Right hindlimb (tissue), 1 donor: ENCODE measurements around the gene CGB8.
"Not testable (repeated sequence)": the region's sequence is repeated elsewhere in the genome, so short reads cannot be mapped to it uniquely, and the experiment has no call there.

Experiments
- DNase-seq: peaks from one replicate; pipeline ENCODE4 v3.0.0-alpha.2; 2018

The CGB8 gene

DNA sequence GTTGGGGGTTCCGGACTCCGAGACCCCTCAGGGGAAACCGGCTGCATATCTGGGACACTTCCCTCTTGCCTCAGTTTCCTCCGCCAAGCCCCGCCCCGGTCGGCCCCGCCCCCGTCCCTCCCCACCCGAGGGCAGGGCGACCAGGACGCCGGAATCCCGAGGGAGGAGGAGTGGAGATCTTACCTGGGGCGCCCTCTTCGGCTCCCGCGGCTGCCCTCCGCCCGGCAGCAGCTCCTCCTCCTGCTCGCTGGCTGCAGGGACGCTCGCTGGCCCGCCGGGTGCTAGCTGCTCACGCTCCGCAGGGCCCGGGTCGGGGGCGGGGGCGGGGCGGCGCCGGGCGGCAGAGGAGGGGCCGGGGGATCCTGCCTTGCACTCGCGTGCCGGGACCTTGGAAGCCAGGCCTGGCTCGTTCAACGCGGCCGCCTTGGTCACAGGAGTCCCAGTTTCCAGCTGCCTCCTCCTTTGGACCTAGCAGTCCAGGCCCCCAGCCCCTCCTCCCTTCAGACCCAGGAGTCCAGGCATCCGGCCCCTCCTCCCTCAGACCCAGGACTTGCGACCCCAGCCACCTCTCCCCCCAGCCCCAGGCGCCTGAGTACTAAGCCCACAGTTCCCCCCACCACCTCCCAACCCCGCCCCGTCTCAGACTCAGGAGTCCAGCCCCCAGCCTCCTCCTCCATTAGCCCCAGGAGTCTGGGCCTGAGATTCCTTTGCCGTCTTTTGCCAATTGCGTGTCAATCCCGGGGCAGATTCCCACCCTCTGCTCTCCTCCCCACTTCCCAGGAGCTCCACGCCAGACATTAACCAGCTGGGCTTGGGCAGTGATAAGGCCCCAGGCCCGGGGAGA lies 16.1 kb upstream of the CGB8 start, which contains the start of gene NTF4:
Gene NTF4, minus strand, starts transcription at position 51 of the 844 bp plus-strand sequence. CDS start 2,821 bp downstream, outside the sequence.
- peak; percentile 53 for DNase-seq

DNA sequence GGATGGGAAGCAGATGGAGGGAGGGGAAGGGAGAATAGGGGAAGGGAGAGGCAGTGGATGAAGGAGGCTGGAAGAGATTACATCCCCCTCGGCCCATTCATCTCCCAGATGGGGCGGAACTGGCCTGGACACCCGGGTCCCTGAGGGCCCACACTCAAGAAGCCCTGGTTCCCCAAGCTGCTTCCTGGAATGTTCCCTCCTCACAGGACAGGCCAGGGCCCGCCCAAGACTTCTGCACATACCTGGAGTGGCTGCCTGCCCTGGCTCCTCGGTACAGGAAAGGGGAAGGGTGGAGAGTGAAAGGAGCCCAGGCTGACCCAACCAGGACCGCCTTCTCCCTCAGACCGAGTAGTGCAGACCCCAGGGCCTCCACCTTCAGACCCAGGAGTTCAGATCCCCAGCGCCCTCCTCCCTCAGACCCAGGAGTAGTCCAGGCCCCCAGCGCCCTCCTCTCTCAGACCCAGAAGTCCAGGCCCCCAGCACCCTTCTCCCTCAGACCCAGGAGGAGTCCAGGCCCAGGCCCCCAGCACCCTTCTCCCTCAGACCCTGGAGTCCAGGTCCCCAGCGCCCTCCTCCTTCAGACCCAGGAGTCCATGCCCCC lies 15.2 kb upstream of the CGB8 start:
- no peak for DNase-seq

DNA sequence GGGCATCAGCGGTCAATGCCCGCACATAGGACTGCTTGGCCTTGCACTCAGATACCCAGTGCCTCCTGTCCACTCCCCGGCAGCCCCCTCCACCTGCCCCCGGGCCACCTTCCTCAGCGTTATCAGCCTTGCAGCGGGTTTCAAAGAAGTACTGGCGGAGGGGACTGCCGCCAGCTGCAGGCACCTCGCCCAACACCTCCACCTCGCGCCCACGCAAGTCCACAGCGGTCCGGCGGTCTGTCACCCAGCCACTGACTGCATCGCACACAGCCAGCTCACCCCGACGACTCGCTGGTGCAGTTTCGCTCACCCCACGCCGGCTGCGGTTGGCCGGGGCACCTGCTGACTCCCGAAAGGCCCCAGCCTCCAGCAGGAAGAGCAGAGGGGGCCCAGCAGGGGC lies 12.5 kb upstream of the CGB8 start:
- DNase-seq, result no peak

DNA sequence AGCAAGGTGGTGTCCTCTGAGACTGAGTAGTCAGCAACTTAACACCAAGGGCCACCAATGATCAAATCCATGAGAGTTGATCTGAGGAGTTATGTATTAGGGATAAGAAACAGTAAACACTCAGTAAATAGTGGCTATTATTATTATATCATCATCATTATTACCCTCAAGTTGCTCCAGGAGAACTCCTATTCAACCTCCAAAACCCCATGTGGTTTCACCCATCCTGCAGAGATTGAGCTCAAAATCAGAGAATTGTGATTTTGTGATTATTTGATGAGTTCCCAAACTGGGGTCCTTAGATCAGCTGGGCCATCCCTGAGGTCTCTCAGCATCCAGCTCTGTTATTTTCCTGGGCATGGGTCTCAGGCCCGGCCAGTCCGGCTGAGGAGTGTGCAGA lies 12.1 kb upstream of the CGB8 start:
- no peak for DNase-seq

DNA sequence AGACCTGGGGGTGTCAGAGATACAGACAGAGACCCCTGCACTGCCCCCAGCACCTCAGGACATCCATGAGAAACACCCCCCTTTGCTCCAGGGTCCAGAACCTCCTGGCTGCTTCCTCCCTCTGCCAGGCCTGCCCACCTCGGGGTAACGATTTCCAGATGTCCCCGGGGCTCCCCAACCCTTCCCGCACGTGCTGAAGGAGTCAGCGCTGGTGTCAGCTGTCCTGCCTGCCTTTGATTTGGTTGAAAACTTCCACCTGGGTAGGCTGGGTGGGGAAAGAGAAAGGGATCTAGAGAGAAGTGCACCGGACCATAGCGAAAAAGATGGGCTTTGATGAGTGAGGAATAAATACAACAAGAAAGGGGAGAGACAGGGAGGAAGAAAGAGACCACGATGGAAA lies 10.1 kb upstream of the CGB8 start:
- no peak for DNase-seq

DNA sequence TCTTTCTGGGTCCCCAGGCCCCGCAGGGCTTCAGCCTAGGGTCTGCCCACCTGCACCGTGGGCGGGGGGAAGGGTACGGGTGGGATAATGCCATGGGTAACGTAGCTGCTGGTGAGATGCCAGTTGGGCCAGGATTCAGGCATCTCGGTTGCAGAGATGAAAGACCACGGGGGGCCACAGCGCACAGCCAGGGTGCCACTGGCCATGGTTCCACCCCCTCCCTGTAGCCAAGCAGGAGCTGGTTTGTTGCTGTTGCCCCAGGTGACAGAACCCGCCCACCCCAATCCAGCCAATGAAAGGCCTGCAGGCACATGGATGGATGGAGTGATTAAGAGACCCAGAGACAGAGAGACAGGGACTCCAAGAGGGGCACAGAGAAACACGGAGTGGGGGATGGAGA lies 9.7 kb upstream of the CGB8 start:
- no peak for DNase-seq

DNA sequence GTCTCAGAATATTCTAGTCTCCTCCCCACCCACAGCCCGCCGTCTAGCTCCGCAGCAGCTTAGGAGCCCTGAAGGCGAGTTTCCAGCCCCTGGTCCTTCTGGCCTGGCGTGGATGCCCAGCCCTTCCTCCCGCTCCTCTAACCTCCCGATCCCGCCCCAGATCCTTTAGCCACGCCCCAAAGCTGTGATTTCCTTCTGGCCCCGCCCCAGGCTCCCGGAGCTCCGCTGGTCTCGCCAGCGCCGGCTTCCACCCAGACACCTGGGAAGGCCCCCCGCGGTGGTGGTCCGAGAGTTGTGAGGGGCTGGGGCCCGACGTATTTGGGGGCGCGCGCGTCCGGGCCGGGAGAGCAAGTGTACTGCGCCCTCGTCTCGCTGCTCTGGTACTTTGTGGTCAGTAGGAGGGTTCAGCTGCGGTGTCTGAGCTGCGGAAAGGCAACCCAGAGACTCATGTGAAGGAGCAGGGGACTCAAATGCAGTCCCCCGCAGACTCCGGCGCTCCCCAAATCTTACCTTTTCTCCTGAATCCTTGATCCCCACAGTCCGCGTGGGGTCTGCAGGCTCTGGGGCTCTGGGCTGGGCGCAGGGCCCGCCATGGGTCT lies 8.8 kb upstream of the CGB8 start, which contains the start of gene CGB7:
Gene CGB7, minus strand, starts transcription at position 114 of the 599 bp plus-strand sequence. CDS start 2,374 bp downstream, outside the sequence.
- peak; percentile 59 for DNase-seq

DNA sequence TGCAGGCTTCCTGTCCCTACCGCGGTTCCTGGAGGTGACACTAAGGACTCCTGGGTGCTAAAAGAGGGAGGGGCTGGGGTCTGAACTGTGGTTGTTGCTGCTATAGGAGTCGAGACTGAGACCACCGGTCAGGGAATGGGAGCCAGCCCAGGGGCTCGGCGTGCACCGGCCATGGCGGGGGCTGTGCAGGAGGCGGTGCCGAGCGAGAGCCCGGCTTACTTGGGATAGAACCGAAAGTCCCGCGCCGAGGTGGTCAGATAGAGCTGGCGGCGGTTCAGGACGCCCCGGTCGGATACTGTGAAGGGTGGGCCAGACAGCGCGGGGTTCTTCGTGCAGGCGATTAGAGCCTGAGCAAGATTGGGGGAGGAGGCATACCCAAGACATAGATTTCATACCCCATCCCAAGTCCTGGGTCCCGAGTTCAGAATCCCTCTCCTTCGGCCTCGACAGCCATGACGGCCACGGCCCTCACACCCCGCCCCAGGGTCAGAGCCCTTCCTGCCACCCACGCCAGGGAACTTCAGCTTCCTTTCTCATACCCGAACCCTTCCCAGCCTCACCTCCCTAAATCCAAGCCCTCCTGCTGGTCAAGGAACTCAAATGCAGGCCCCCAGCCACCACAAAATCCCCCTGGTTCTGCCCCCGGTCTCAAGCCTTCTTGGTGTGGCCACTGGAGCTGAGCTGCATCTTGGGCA lies 8.1 kb upstream of the CGB8 start:
- DNase-seq, result not testable (repeated sequence)

DNA sequence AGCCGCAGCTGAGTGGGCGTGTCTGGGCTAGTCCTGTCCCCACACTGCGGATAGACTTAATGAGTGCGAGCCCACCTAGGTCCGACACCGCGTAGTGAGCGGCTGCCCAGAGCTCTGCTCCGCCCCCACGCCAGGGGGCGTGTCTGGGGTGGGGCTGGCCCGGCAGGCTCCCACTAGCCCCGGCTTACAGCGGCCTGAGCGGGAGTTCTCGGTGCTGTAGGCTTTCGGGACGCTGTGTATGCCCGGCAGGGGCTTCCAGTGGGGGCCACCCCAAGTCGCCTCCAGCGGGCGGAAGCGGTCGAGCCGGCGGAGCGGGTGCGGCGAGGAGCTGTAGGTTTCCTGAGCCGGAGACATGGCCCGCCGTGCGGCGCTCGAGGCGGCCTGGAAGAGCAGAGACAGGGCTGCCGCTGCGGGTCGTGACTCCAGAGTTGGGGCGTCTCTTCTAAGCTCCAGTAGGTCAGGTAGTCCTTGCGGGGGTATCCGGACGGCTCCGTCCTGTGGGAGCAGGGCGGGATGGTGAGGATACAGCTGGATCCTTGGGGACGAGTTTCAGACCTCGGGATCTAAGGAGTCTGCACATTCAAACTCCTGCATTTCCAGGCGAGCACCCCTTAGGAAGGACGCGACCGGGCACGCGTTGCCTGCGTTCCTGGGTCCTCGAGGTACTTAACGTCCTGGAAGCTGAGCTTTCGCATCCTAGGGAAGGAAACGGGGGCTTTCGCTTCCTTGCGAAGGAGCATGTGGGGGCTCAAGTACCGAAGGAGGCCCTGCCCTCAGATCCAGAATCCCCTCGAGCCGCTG lies 7.4 kb upstream of the CGB8 start:
- peak; percentile 60 for DNase-seq

DNA sequence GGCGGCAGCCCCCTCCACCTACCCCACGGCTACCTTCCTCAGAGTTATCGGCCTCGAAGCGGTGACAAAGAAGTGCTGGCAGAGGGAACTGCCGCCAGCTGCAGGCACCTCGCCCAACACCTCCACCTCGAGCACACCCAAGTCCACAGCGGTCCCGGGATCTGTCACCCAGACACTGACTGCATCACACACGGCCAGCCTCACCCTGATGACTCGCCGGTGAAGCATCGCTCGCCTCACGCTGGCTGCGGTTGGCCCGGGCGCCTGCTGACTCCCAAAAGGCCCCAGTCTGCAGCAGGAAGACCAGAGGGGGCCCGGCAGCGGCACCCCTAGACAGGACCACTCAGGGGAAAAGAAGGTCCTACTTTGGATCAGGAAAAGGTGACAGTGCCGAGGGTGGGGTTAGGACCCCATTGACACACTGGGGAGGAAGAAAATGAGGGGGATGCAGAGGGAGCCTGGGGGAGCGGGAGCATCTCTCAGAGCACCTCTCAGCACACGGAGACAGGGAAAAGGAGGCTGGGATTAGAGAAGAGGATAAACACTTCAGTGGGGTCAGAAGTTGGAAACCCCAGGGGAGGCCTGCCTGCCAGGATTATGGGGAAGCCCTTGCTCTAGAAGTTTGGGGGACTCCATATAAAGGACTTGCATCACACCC lies 1.6 kb upstream of the CGB8 start:
- DNase-seq, result not testable (repeated sequence)

DNA sequence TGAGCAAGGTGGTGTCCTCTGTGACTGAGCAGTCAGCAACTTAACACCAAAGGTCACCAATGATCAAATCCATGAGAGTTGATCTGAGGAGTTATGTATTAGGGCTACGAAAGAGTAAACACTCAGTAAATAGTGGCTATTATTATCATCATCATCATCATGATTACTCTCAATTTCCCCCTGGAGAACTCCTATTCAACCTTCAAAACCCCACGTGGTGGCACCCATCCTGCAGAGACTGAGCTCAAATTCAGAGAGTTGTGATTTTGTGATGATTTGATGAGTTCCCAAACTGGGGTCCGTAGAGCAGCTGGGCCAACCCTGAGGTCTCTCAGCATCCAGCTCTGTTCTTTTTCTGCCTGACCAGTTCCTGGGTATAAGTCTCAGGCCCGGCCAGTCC lies 923 bp upstream of the CGB8 start:
- DNase-seq, result not testable (repeated sequence)

DNA sequence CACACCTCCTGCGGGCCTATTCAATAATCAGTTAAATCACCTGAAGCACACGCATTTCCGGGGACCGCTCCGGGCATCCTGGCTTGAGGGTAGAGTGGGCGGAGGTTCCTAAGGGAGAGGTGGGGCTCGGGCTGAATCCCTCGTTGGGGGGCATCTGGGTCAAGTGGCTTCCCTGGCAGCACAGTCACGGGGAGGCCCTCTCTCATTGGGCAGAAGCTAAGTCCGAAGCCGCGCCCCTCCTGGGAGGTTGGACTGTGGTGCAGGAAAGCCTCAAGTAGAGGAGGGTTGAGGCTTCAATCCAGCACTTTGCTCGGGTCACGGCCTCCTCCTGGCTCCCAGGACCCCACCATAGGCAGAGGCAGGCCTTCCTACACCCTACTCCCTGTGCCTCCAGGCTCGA lies 5.4 kb downstream of the CGB8 start, which contains the start of gene CGB5:
Gene CGB5, plus strand, starts transcription at position 301 of the 400 bp plus-strand sequence. CDS start 362 bp downstream, outside the sequence.
- DNase-seq, result not testable (repeated sequence)

DNA sequence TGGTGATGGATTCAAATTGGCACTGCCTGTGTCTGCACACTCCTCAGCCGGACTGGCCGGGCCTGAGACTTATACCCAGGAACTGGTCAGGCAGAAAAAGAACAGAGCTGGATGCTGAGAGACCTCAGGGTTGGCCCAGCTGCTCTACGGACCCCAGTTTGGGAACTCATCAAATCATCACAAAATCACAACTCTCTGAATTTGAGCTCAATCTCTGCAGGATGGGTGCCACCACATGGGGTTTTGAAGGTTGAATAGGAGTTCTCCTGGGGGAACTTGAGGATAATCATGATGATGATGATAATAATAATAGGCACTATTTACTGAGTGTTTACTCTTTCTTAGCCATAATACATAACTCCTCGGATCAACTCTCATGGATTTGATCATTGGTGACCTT lies 6.2 kb downstream of the CGB8 start:
- DNase-seq, result not testable (repeated sequence)

DNA sequence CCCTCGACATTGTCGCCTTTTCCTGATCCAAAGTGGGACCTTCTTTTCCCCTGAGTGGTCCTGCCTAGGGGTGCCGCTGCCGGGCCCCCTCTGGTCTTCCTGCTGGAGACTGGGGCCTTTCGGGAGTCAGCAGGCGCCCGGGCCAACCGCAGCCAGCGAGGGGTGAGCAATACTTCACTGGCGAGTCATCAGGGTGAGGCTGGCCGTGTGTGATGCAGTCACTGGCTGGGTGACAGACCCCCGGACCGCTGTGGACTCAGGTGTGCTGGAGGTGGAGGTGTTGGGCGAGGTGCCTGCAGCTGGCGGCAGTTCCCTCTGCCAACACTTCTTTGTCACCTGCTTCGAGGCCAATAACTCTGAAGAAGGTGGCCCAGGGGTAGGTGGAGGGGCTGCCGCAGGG lies 6.7 kb downstream of the CGB8 start:
- no peak for DNase-seq

DNA sequence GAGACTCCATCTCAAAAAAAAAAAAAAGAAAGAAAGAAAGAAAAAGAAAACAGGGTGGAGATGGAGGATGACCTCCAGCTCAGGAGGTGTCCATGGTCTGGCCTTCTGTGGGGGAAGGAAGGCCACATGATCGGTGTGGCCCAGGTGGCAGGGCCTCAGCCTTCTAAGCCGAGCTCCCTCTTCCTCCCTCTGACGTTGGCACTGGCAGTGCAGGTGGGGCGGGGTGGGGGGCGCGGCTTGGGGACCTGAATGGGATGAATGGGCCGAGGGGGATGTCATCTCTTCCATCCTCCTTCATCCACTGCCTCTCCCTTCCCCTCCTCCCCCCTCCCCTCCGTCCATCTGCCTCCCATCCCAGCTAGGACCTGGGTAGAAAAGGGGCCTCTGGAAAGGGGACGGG lies 9.2 kb downstream of the CGB8 start:
- not testable (repeated sequence) for DNase-seq

DNA sequence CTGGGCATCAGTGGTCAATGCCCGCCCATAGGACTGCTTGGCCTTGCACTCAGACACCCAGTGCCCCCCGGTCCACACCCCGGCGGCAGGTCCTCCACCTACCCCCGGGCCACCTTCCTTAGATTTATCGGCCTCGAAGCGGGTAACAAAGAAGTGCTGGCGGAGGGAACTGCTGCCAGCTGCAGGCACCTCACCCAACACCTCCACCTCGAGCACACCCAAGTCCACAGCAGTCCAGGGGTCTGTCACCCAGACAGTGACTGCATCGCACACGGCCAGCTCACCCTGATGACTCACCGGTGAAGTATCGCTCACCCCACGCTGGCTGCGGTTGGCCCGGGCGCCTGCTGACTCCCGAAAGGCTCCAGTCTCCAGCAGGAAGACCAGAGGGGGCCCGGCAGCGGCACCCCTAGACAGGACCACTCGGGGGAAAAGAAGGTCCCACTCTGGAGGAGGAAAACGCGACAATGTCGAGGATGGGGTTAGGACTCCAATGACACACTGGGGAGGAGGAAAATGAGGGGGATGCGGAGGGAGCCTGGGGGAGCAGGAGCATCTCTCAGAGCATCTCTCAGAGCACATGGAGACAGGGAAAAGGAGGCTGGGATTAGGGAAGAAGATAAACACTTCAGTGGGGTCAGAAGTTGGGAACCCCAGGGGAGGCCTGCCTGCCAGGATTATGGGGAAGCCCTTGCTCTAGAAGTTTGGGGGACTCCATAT lies 10.2 kb downstream of the CGB8 start:
- DNase-seq, result not testable (repeated sequence)

DNA sequence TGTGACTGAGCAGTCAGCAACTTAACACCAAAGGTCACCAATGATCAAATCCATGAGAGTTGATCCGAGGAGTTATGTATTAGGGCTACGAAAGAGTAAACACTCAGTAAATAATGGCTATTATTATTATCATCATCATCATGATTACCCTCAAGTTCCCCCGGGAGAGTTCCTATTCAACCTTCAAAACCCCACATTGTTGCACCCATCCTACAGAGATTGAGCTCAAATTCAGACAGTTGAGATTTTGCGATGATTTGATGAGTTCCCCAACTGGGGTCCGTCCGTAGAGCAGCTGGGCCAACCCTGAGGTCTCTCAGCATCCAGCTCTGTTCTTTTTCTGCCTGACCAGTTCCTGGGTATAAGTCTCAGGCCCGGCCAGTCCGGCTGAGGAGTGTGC lies 10.8 kb downstream of the CGB8 start:
- not testable (repeated sequence) for DNase-seq

DNA sequence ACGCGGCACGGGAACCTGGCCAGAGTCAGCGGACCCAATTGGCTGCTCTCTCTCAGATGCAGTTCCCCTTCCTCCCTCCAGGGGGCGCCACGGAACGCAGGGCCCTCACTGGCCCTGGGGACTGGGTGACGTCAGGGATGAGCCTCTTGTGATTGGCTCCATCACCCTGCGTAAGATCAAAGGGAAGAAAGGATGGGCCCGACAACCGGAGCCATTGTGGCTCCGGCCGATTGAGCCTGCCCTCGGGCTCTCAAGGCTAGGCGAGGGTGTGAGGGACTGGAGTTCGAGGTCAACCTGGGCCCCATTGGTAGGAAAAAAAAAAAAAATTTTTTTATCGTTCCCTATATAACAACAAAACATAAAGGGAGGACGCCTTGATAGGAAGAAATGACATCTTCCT lies 12.1 kb downstream of the CGB8 start, which contains the start of gene CGB1:
Gene CGB1, minus strand, starts transcription at position 81 of the 400 bp plus-strand sequence. CDS start 184 bp downstream, outside the sequence.
- not testable (repeated sequence) for DNase-seq

DNA sequence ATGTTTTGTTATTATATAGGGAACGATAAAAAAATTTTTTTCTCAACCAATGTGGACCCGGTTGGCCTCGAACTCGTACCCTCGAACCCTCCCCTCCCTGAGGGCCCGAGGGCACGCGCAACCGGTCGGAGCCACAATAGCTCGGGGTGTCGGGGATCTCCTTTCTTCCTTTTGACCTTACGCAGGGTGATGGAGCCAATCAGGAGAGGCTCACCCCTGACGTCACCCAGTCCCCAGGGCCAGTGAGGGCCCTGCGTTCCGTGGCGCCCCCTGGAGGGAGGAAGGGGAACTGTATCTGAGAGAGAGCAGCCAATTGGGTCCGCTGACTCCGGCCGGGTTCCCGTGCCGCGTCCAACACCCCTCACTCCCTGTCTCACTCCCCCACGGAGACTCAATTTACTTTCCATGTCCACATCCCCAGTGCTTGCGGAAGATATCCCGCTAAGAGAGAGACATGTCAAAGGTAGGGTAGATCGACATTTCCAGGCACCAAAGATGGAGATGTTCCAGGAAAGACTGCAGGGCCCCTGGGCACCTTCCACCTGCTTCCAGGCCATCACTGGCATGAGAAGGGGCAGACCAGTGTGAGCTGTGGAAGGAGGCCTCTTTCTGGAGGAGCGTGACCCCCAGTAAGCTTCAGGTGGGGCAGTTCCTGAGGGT lies 17.1 kb downstream of the CGB8 start, which contains the start of gene CGB2:
Gene CGB2, plus strand, starts transcription at position 249 of the 660 bp plus-strand sequence. Its CDS starts 206 bp downstream, at position 455.
- DNase-seq, result not testable (repeated sequence)

DNA sequence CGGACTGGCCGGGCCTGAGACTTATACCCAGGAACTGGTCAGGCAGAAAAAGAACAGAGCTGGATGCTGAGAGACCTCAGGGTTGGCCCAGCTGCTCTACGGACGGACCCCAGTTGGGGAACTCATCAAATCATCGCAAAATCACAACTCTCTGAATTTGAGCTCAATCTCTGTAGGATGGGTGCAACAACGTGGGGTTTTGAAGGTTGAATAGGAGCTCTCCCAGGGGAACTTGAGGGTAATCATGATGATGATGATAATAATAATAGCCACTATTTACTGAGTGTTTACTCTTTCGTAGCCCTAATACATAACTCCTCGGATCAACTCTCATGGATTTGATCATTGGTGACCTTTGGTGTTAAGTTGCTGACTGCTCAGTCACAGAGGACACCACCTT lies 18.6 kb downstream of the CGB8 start:
- DNase-seq, result not testable (repeated sequence)
